Mesenchymal stem cell (in vitro differentiated cells and primary cell): ENCODE measurements around the gene USP44.

Experiments used
- DNase-seq: peaks from one replicate; pipeline ENCODE4 v3.0.0-alpha.2; 2013
- H2AFZ ChIP-seq: one replicate; pipeline ENCODE4 v1.6.1; 2013; ENCODE audit warnings: low read depth, mild to moderate bottlenecking, control low read depth, inconsistent platforms, low read length, moderate library complexity
- H2AK5ac ChIP-seq: 2 replicates; pipeline ENCODE4 v1.6.1; 2013; ENCODE audit warnings: low read length, moderate library complexity, mild to moderate bottlenecking, inconsistent platforms; ENCODE audit not compliant: severe bottlenecking
- H2BK120ac ChIP-seq: one replicate; pipeline ENCODE4 v1.6.1; 2013; ENCODE audit warnings: low read depth, mild to moderate bottlenecking, inconsistent platforms, low read length, moderate library complexity
- H2BK12ac ChIP-seq, 2 experiments: one replicate each; pipeline ENCODE4 v1.6.1; 2013; ENCODE audit warnings: inconsistent platforms in 2 of 2, low read length in 2 of 2, mild to moderate bottlenecking in 2 of 2, moderate library complexity in 2 of 2, control low read depth in 1 of 2
- H2BK15ac ChIP-seq: one replicate; pipeline ENCODE4 v1.6.1; 2013; ENCODE audit warnings: mild to moderate bottlenecking, low read depth, inconsistent platforms; ENCODE audit not compliant: poor library complexity, severe bottlenecking
- H2BK5ac ChIP-seq: 2 replicates; pipeline ENCODE4 v1.6.1; 2013; ENCODE audit warnings: low read depth, mild to moderate bottlenecking, low read length, control low read depth, inconsistent platforms; ENCODE audit not compliant: poor library complexity, severe bottlenecking
- H3K14ac ChIP-seq, 2 experiments: one replicate each; pipeline ENCODE4 v1.6.1; 2013; ENCODE audit warnings: inconsistent platforms in 2 of 2, low read length in 2 of 2, control low read depth in 1 of 2, mild to moderate bottlenecking in 1 of 2, moderate library complexity in 1 of 2
- H3K18ac ChIP-seq, 2 experiments: one replicate each; pipeline ENCODE4 v1.6.1; 2013; ENCODE audit warnings: inconsistent platforms in 2 of 2, low read length in 2 of 2, control low read depth in 1 of 2, low read depth in 1 of 2, mild to moderate bottlenecking in 1 of 2
- H3K23ac ChIP-seq, 2 experiments: one replicate each; pipeline ENCODE4 v1.6.1; 2013; ENCODE audit warnings: inconsistent platforms in 2 of 2, low read length in 2 of 2, mild to moderate bottlenecking in 2 of 2, moderate library complexity in 2 of 2, control low read depth in 1 of 2
- H3K27ac ChIP-seq: 2 replicates; pipeline ENCODE4 v1.5.1; 2013; ENCODE audit warnings: mild to moderate bottlenecking, moderate library complexity, low read length, control low read depth, inconsistent platforms; ENCODE audit not compliant: poor library complexity, severe bottlenecking
- H3K27me3 ChIP-seq, 2 experiments: 2 replicates each; pipeline versions ENCODE4 v1.6.1 to v1.7.0; 2013; ENCODE audit warnings: low read length in 2 of 2, mild to moderate bottlenecking in 2 of 2, moderate library complexity in 2 of 2, control low read depth in 1 of 2, inconsistent platforms in 1 of 2; ENCODE audit not compliant: control insufficient read depth in 1 of 2, insufficient read depth in 1 of 2
- H3K36me3 ChIP-seq, 2 experiments: 2 replicates each; pipeline versions ENCODE4 v1.6.1 to v1.7.0; 2013; ENCODE audit warnings: low read length in 2 of 2, control low read depth in 1 of 2, inconsistent platforms in 1 of 2, low read depth in 1 of 2, mild to moderate bottlenecking in 1 of 2; ENCODE audit not compliant: insufficient read depth in 2 of 2, control insufficient read depth in 1 of 2
- H3K4ac ChIP-seq, 2 experiments: one replicate each; pipeline ENCODE4 v1.6.1; 2013; ENCODE audit warnings: inconsistent platforms in 2 of 2, low read length in 2 of 2, mild to moderate bottlenecking in 2 of 2, moderate library complexity in 2 of 2, control low read depth in 1 of 2, low read depth in 1 of 2
- H3K4me1 ChIP-seq: 2 replicates; pipeline ENCODE4 v1.6.1; 2013; ENCODE audit warnings: low read depth, low read length, control low read depth; ENCODE audit not compliant: control insufficient read depth, insufficient read depth
- H3K4me2 ChIP-seq: 2 replicates; pipeline ENCODE4 v1.6.1; 2013; ENCODE audit warnings: low read length, mild to moderate bottlenecking, inconsistent platforms; ENCODE audit not compliant: poor library complexity, severe bottlenecking
- H3K4me3 ChIP-seq, 2 experiments: 2 replicates each; pipeline versions ENCODE4 v1.5.1 to v1.7.0; 2013; ENCODE audit warnings: low read length in 2 of 2, mild to moderate bottlenecking in 2 of 2, control low read depth in 1 of 2, low read depth in 1 of 2; ENCODE audit not compliant: insufficient read depth in 1 of 2
- H3K79me1 ChIP-seq: replicated peaks from 2 replicates; pipeline ENCODE4 v1.6.1; 2013; ENCODE audit warnings: mild to moderate bottlenecking, control low read depth, low read length, inconsistent platforms; ENCODE audit not compliant: poor library complexity, severe bottlenecking
- H3K9ac ChIP-seq: 2 replicates; pipeline ENCODE4 v1.7.0; 2013; ENCODE audit warnings: mild to moderate bottlenecking, low read length, moderate library complexity
- H3K9me3 ChIP-seq: 2 replicates; pipeline ENCODE4 v1.7.0; 2013; ENCODE audit warnings: mild to moderate bottlenecking, low read length; ENCODE audit not compliant: control insufficient read depth
- H4K8ac ChIP-seq: one replicate; pipeline ENCODE4 v1.6.1; 2013; ENCODE audit warnings: inconsistent platforms, mild to moderate bottlenecking, low read length, moderate library complexity
- H4K91ac ChIP-seq: one replicate; pipeline ENCODE4 v1.6.1; 2013; ENCODE audit warnings: mild to moderate bottlenecking, low read length, inconsistent platforms
- WGBS: methylation state at CpG from one replicate; pipeline ENCODE4 v1.1.7; 2013; ENCODE audit warnings: mixed read lengths; 5-methylcytosine and 5-hydroxymethylcytosine counted together

Gene USP44

GRCh38 chr12:95532851-95533250 is 18.4 kb downstream of the USP44 start:
- H2AK5ac ChIP-seq: no peak overlapping the region
- no peak overlapping the region for H3K4me2 ChIP-seq
- 75% methylated on average over 5 of the region's 5 CpGs for WGBS
- H3K9ac ChIP-seq: no peak overlapping the region
- no peak overlapping the region for H3K18ac ChIP-seq
- no peaks in the 10 kb centered on the region for H3K9me3 ChIP-seq
- no peak overlapping the region for H3K27ac ChIP-seq
- no peak overlapping the region for H3K23ac ChIP-seq
- H2AFZ ChIP-seq: no peak overlapping the region
- no peaks in the 10 kb centered on the region for H3K79me1 ChIP-seq
- H3K36me3 ChIP-seq: no peaks in the 10 kb centered on the region
- no peak overlapping the region for H4K8ac ChIP-seq
- no peak overlapping the region for H2BK12ac ChIP-seq
- H3K4ac ChIP-seq: no peak overlapping the region
- H2BK15ac ChIP-seq: no peak overlapping the region
- no peak overlapping the region for H3K4me3 ChIP-seq
- H2BK120ac ChIP-seq: no peak overlapping the region
- H4K91ac ChIP-seq: no peak overlapping the region
- H3K14ac ChIP-seq: no peak overlapping the region
- no peak overlapping the region for H2BK5ac ChIP-seq
- H3K27me3 ChIP-seq: no peaks in the 10 kb centered on the region
- DNase-seq: no peak
- H3K4me1 ChIP-seq: no peaks in the 10 kb centered on the region

- no peak overlapping the region for H3K23ac ChIP-seq
- WGBS: 95% methylated on average over 4 of the region's 4 CpGs
Observed at GRCh38 chr12:95529693-95530225, 21.5 kb downstream of the USP44 start.

GRCh38 chr12:95528431-95528830 is 22.8 kb downstream of the USP44 start:
- Histone ChIP-seq H2AFZ (no peak overlapping the region), H2AK5ac (no peak overlapping the region), H4K8ac (no peak overlapping the region), H3K14ac (no peak overlapping the region), H3K4me3 (no peak overlapping the region), H2BK5ac (no peak overlapping the region), H2BK12ac (no peak overlapping the region), H3K79me1 (no peaks in the 10 kb centered on the region), H3K27me3 (no peaks in the 10 kb centered on the region), H4K91ac (no peak overlapping the region), H3K9me3 (no peaks in the 10 kb centered on the region), H3K4me1 (no peaks in the 10 kb centered on the region), H2BK120ac (no peak overlapping the region), H3K36me3 (no peaks in the 10 kb centered on the region), H3K4me2 (no peak overlapping the region), H3K23ac (no peak overlapping the region), H2BK15ac (no peak overlapping the region), H3K18ac (no peak overlapping the region), H3K9ac (no peak overlapping the region), H3K27ac (no peak overlapping the region), H3K4ac (no peak overlapping the region)
- DNase-seq: no peak
- WGBS: 91% methylated on average over 4 of the region's 4 CpGs

More at GRCh38 chr12:95529693-95530225, 21.5 kb downstream of the USP44 start:
- Histone ChIP-seq H4K8ac (no peak overlapping the region), H3K4me3 (no peak overlapping the region), H3K27me3 (no peaks in the 10 kb centered on the region), H4K91ac (no peak overlapping the region), H3K4me1 (no peaks in the 10 kb centered on the region), H2BK12ac (no peak overlapping the region), H3K18ac (no peak overlapping the region), H3K79me1 (no peaks in the 10 kb centered on the region), H3K4ac (no peak overlapping the region), H3K9me3 (no peaks in the 10 kb centered on the region), H2BK120ac (no peak overlapping the region), H3K4me2 (no peak overlapping the region), H2BK15ac (no peak overlapping the region), H3K9ac (peak overlapping the region; percentile 33), H2BK5ac (no peak overlapping the region), H2AFZ (no peak overlapping the region), H3K27ac (no peak overlapping the region), H2AK5ac (no peak overlapping the region), H3K14ac (no peak overlapping the region), H3K36me3 (no peaks in the 10 kb centered on the region)
- DNase-seq: no peak

GRCh38 chr12:95522692-95523091 is 28.6 kb downstream of the USP44 start:
- DNase-seq: no peak
- Histone ChIP-seq H3K36me3 (no peaks in the 10 kb centered on the region), H2BK5ac (no peak overlapping the region), H2BK120ac (no peak overlapping the region), H2BK15ac (no peak overlapping the region), H3K27me3 (no peaks in the 10 kb centered on the region), H2BK12ac (no peak overlapping the region), H3K14ac (no peak overlapping the region), H3K79me1 (no peaks in the 10 kb centered on the region), H3K4me3 (no peak overlapping the region), H3K9ac (no peak overlapping the region), H3K4ac (no peak overlapping the region), H2AK5ac (no peak overlapping the region), H3K27ac (no peak overlapping the region), H3K18ac (no peak overlapping the region), H4K8ac (no peak overlapping the region), H4K91ac (no peak overlapping the region), H3K9me3 (no peaks in the 10 kb centered on the region), H3K23ac (no peak overlapping the region), H3K4me2 (no peak overlapping the region), H2AFZ (no peak overlapping the region), H3K4me1 (no peaks in the 10 kb centered on the region)
- WGBS: 92% methylated on average over 6 of the region's 8 CpGs
